Limb (tissue), 2 donors: ENCODE results near the gene BZW1.

Experiments used
- DNase-seq, 2 donors: peaks; one replicate each; pipeline ENCODE4 v3.0.0-alpha.2; 2016; ENCODE audit errors: extremely low spot score in 2 of 2

BZW1 gene

GRCh38 chr2:200834701-200835100 is 23.0 kb downstream of the BZW1 start:
- no peak for DNase-seq

GRCh38 chr2:200839513-200839912 is 27.8 kb downstream of the BZW1 start:
- DNase-seq: no peak

GRCh38 chr2:200843993-200844948 is 32.6 kb downstream of the BZW1 start:
- DNase-seq: no peak

- DNase-seq: no peak
Observed at GRCh38 chr2:200845194-200845593, 33.5 kb downstream of the BZW1 start.

- DNase-seq: no peak
Observed at GRCh38 chr2:200845669-200846325, 34.1 kb downstream of the BZW1 start.

- DNase-seq: no peak
Observed at GRCh38 chr2:200847269-200847668, 35.6 kb downstream of the BZW1 start.

- no peak for DNase-seq
Observed at GRCh38 chr2:200847939-200848338, 36.2 kb downstream of the BZW1 start.

- DNase-seq: no peak
Observed at GRCh38 chr2:200850512-200851256, 39.0 kb downstream of the BZW1 start.

- no peak for DNase-seq
Observed at GRCh38 chr2:200851398-200852248, 39.9 kb downstream of the BZW1 start.

- no peak for DNase-seq
Observed at GRCh38 chr2:200852605-200853004, 40.9 kb downstream of the BZW1 start.

GRCh38 chr2:200856806-200857205 is 45.1 kb downstream of the BZW1 start:
- no peak for DNase-seq

- no peak for DNase-seq
Observed at GRCh38 chr2:200860092-200860795, 48.5 kb downstream of the BZW1 start.

- no peak for DNase-seq
Observed at GRCh38 chr2:200861617-200862155, 50.0 kb downstream of the BZW1 start.

GRCh38 chr2:200862532-200863000 is 50.9 kb downstream of the BZW1 start:
- peak in 1 of 2 donors; percentile 45 for DNase-seq

GRCh38 chr2:200863782-200864175 is 52.1 kb downstream of the BZW1 start:
- peak in 1 of 2 donors; percentile 60 for DNase-seq

- DNase-seq: peak; percentile 94 to 98
Observed at GRCh38 chr2:200864176-200865034, 52.7 kb downstream of the BZW1 start, which contains the start of gene CLK1. Gene CLK1 (minus strand): TSS chr2:200864658. CDS start chr2:200861862, 2,796 bp downstream.

- no peak for DNase-seq
Observed at GRCh38 chr2:200869014-200869413, 57.3 kb downstream of the BZW1 start.

GRCh38 chr2:200871151-200871550 is 59.4 kb downstream of the BZW1 start:
- DNase-seq: no peak

GRCh38 chr2:200873560-200873959 is 61.9 kb downstream of the BZW1 start:
- no peak for DNase-seq
